ENCODE data around the gene BCL2L1.

DNA sequence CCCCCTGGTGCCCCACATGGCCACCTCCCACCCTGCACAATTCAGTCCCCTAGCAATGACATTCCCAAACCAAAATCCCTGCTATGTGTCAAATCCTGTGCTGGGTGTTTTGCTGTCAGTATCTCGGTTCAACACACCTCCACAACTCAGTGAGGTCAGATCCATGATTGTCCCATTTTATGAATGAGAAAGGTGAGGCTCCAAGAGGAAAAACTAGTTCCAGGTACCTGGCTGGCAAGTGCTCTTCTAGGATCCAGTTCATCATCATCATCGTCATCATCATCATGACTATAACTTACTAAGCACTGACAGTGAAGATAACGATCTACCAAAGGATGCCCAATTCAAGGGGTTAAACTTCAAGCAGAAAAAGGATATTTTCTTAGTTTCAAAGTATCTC, 102.4 kb downstream of the BCL2L1 start:
- TF ChIP-seq CTCF (IDR thresholded peaks at IDR 0.05) (no peak), POLR2A (IDR thresholded peaks at IDR 0.05) (no peak)

Data from vagina (tissue), 2 donors.